HG03039 (cell line): ENCODE results near the gene RC3H2.
A peak's percentile ranks its signal among the peaks of the same experiment; 100 is the strongest.
"Not testable (repeated sequence)": the region's sequence is repeated elsewhere in the genome, so short reads cannot be mapped to it uniquely, and the experiment has no call there.

Experiments used
- ATAC-seq: cut with Tn5 transposase; IDR thresholded peaks from one replicate; pipeline ENCODE4 v1.9.1; 2021; ENCODE audit warnings: mild to moderate bottlenecking, moderate library complexity; ENCODE audit not compliant: unreplicated experiment

The RC3H2 gene

DNA sequence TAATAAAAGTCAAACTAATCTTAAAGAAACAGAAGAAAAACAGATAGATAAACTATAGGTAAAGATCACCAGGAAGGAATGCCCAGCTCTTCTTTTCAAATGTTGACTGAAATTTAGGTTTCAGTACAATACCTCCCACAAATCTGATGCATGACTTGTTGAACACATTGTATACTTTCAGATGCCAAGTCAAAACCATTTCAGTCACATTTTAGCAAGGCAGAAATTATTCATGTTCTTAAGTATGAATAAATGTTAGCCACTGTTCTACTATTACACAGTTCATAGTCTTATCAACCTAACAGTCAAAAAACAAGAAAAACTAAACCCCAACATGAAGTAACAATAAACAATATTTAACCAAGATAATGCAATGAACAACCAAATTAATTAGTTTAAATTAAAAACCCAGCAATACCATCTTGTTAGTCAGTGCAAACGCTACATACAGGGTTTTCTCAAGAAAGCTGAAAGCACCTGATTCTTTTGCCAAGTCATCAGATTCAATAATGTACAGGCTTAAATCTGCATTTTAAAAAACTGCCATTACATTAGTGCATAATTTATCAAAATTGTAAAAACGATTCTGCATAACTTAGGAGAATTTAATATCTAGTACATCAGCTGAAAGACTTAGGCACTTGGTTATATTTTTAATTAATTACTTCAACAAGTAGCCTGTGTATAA, 56.8 kb downstream of the RC3H2 start:
- no peak for ATAC-seq

DNA sequence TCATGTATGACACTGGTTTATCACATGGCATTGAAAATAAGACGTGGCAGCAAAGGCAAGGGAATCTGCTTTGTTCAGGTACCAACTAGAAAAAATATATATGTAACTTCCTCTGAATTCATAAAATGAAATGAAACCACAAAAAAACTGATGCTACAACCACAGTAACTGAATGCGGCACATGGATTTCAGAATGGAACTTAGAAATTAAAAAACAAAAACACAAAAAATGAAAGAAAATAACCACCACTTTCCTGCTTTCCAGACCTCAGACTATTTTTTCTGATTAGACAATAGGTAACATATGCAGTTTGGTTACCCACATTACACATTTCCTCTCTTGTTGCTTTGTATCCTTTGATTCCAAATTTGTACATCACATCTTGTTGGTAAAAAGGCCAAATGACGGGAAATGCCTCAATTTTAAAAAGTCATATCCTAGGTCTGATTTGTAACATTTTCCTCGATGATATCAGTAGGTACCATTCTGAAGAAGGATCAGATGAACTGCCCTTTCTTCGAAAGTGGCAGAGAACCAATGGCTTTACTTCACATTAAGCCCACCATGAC, 58.7 kb downstream of the RC3H2 start:
- ATAC-seq: no peak

DNA sequence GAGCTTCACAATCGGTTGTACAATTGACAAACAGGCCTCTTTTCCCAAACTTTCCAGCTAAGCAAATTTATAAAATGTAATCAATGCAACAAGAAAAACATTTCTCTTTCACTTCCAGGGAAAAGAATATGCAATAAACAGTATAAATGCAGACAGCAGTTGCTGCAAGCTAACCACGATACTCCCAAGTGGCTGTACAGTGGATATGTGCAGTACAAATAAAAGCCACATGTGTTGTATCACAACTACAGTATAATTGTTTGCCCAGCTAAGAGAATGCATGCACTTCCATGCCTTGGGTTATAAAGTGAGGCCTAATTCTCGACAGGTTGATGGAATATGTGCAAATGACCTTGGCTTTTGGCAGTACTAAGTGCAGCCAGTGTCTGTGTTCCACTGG, 60.0 kb downstream of the RC3H2 start:
- no peak for ATAC-seq

DNA sequence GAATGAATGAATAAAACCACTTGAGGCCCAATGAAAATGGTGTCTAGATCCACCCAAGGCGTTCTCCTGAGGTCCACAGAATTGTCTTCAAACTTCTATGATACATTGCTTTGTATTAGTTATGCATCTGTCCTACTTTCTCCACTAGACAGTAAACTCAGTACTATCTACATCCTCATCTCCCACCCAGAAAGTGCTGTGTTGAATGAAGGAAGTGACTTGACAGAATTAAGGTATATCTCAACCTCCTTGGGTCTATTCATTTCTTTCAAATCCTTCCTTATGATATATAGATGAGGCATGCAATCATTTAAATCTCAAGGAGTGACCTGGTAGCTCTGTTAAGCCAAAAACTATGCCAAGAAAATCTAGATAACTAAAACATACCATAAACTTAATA, 61.0 kb downstream of the RC3H2 start:
- ATAC-seq: no peak

DNA sequence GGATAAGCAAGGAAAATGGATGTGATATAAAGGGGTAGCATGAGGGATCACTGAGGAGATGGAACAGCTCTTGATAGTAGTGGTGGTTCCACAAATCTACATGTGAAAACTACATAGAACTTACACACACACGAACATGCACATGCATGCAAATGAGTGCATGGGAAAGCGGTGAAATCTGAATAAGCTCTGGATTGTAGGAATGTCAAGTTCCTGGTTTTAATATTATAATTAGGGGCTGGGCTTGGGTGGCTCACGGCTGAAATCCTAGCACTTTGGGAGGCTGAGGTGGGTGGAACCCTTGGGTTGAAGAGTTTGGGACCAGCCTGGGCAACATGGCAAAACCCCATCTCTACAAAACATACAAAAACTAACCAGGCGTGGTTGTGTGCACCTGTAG, 63.7 kb downstream of the RC3H2 start:
- no peak for ATAC-seq

DNA sequence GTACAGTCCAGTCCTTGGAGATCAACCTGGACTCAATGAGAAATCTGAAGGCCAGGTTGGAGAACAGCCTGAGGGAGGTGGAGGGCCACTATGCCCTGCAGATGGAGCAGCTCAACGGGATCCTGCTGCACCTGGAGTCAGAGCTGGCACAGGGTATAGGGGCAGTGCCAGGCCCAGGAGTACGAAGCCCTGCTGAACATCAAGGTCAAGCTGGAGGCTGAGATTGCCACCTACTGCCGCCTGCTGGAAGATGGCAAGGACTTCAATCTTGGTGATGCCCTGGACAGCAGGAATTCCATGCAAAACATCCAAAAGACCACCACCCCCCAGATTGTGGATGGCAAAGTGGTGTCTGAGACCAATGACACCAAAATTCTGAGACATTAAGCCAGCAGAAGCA, 66.7 kb downstream of the RC3H2 start:
- not testable (repeated sequence) for ATAC-seq

DNA sequence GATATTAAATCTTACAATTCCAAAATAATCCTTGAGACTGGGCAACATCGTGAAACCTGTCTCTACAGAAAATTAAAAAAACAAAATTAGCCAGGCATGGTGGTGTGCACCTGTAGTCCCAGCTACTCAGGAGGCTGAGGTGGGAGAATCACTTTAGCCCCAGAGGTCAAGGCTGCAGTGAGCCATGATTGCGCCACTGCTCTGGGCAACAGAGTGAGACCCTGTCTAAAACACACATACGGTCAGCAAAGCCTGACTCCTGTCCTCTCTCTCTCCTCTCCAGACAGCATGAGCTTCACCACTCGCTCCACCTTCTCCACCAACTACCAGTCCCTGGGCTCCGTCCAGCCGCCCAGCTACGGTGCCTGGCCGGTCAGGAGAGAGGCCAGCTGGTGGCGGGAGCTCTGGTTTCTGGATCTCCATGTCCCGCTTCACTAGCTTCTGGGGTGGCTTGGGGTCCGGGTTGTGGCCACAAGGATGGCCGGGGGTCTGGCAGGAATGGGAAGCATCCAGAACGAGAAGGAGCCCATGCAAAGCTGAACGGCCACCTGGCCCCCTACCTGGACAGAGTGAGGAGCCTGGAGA, 67.8 kb downstream of the RC3H2 start:
- no peak for ATAC-seq

DNA sequence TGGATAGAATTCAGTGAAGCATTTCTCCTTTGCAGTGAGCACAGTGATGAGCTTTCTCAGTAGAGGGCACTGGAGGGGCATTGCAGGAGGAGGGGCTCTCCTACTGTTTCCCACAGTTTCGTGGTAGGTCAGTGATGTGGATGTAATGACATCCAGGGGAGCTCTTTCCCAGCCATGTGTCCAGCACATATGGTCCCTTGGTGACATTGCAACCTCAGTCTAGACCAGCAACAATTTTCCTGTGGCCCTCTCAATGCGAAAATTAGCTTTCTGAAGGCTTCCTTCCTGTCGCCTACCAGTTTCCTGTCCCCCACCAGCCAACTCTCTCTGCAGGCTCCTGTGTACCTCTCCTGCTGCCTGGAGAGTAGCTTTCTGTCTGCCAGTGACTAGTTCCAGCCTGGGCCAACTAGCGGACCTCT, 69.8 kb downstream of the RC3H2 start:
- ATAC-seq: no peak

DNA sequence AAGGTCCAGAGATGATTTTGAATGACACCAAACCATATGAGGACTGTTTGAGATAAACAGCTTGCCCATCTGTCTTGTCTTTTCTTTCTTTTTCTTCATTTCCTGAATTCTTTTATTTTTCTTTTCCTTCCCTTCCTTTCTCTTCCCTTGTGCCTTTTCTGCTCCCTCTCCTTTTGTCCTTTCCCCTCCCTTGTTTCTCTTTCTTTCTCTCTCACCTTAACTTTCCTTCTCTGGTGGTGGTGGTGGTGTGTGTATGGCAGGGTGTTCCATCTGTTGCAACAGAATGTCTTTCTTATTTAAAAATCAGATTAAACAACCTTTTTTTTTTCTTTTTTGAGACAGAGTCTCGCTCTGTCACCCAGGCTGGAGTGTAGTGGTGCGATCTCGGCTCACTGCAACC, 73.0 kb downstream of the RC3H2 start:
- ATAC-seq: no peak

DNA sequence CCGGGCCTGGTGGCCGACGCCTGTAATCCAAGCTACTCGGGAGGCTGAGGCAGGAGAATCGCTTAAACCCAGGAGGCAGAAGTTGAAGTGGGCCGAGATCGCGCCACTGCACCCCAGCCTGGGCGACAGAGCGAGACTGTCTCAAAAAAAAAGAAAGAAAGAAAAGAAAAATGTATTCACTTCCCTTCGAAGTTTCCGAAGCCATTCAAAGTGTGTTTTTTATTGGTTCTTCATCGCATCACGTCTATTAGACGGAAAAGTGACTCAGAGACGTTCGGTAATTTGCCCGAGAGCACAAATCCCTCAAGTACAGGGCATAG, 76.2 kb downstream of the RC3H2 start:
- ATAC-seq: not testable (repeated sequence)

DNA sequence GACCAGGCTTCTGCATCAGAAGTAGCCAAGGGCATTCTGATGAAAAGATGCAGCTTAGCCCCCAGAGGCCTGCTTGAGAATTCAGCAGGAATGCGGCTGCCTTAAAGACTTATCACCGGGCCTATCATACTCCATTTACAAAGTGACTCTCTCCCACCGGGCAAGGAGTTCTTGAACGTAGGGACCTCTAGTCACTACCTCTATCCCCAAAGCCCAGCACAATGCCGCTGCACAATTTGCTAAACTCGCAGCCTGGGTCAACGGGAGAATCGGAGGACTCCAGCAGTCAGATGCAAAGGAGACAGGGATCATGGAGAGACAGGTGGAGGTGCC, 77.4 kb downstream of the RC3H2 start:
- ATAC-seq: peak; percentile 8

DNA sequence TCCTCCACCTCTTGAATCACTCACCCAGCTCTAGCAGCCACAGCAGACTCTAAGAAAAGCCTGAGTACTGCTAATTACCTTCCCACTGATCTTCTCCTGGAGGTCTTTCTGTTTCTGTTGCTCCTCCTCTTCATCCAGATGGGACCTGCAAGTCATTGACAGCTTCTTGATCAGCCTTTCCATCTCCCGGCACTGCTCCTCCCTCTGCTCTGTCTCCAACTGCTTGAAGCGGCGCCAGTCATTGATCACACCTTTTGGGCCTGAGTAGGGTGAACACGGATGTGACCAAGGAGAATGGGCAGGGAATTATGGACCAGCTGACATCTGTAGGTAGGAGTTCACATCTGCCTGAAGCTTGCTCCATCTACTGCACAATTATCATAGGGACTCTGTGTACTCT, 82.2 kb downstream of the RC3H2 start:
- ATAC-seq: no peak

DNA sequence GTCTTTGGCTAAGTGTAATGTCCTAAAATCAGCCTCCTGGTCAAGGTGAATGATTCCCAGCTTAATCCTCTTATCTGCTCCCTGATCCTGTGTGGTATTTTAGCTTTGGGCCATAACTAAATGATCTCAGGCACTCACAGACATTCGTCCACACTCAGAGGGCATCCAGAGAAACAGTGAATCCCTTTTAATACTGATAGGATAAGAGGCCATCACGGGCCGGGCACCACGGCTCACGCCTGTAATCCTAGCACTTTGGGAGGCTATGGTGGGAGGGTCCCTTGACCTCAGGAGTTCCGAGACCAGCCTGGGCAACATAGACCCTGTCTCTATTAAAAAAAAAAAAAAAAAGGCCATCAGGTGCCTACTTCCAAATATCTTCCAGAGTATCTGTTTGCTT, 83.1 kb downstream of the RC3H2 start:
- ATAC-seq: no peak

DNA sequence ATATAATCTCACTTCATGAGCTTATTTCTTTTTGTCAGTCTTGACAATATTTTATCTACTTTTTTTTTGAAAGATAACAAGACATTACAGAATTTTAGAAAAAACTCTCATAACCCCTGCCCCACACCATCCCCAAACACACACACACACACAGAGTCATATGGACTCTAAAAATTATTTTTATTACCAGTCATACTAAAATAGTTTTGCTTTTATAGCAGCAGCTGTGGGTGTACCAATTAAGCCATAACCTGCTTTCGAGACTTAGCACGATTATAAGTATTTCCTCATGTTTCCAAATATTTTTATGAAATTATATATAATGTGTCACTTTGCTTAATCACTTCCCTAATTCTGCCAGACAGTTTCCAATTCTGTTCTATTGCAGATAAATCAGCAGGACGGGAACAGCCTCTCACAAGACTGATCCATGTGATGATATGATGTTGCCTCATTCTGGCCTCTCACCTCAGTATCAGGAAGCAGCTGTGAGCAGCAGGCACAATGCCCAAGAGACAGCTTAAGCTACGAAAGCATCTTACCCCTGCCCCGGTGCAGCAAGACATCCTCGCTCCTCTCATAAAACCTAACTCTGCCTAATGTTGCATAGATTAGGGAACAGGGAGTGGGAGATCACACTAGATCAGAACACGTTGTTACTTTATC, 83.7 kb downstream of the RC3H2 start:
- ATAC-seq: no peak

DNA sequence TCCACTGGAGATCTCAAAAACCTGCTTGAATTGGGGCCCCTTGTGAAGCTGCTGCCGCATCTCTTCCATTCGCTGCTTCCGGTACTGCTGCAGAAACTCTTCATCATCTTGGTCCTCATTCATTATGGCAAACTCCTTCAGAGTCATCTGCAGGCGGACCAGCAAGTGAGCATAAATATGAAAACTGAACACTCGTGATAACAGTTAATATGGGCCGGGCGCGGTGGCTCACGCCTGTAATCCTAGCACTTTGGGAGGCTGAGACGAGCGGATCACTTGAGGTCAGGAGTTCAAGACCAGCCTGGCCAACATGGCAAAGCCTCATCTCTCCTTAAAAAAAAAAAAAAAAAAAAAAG, 84.7 kb downstream of the RC3H2 start:
- ATAC-seq: no peak

DNA sequence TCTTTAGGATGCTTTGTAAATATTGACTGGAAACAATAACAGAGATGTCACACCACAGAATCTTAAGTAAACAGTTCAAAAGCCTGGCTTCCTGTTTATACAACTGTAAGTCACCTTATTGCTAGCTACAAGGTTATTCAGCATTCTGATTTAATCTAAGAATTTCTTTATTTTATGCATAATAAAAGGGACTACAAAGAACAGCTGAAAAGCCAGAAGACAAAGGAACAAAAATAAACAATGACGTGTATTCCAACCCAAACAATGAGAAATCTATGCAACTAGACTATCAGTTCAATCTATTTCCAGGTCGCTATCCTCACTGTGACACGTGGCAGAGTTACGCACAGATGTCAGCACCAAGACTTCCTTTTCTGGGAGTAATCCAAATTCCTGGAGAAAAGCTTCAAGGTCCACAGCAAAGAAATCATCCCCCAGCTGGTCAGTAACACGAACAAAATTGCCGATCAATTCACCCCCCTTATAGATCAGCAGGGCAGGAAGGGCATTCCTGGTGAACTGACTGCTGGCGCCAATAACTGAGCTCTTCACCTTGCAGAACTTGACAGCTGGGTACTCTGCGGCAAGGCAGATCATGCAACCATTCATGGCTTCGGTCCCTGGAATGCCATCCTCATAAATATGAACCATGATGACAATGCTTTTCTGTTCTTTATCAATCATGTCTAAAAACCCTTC, 85.2 kb downstream of the RC3H2 start:
- ATAC-seq: no peak

DNA sequence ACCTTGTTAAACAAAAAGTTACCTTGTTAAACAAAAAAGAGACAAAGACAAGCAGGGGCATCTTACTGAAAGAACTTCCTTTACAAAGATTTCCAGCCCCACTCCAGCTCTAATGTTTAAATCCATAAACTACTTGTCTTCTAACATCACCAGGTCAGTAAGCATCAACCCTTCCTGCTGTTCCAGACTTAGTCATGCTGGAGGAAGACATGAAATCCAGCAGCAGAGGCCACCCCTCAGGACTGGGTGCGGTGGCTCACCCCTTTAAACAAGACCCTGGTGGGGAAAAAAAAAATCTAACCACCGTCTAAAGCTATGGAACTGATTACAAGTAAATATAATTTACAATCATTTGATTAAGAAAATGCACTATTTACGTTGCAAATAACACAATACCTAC, 85.8 kb downstream of the RC3H2 start:
- no peak for ATAC-seq

DNA sequence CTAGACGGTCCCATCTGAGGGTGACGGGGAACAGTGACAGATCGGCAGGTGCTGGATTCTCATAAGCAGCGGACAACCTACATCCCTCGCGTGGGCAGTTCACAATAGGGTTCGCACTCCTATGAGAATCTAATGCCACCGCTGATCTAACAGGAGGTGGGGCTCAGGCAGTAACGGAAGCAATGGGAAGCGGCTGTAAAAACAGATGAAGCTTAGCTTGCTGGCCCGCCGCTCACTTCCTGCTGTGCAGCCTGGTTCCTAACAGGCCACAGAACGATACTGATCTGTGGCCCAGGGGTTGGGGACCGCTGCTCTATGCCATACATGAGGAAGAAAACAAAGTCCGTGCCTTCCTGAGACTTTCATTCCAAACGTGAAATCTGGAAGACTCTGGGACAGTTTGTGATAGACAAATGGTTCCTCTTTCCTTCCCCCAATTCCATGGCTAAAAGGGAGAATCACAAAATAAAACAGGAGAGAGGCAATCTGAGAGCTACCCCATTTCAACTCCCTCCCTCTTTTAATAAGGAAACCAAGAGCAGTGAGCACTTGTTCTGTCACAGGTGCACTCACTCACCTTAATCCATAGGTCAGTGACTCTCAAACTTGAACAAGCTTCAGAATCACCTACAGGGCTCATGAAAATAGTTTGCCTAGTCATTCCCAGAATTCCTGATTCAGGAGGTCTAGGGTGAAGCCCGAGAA, 88.8 kb downstream of the RC3H2 start:
- no peak for ATAC-seq

DNA sequence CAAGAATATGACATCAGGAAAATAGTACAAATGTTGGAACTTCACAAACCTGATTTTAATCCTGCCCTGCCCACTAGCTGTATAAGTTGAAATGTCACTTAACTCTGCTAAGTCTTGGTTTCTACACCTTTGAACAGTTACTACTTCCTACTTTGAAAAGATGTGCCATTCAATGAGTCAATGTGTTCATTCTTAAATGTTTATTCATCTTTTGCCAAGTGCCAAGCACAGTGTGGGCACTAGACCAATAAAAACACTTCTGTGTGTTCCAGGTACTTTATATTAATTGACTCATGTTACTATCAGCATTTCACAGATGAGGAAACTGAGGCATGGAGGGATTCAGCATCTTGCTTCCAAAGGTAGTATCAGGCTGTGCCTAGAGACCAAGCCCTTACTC, 89.6 kb downstream of the RC3H2 start:
- no peak for ATAC-seq

DNA sequence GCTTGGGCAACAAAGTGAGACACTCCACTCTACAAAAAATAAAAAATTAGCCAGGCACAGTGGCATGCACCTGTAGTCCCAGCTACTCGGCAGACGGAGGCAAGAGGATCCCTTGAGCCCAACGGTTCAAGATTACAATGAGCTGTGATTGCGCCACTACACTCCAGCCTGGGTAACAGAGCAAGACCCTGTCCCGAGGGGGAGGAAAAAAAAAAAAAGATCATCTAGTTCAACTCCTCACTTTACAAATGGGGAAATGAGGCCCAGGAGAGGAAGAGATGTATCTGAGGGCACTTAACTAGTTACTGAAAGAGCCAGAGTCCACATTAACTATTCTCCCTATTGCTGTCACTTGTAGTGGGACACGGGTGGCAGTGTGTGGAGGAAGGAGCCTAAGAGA, 90.6 kb downstream of the RC3H2 start:
- no peak for ATAC-seq

DNA sequence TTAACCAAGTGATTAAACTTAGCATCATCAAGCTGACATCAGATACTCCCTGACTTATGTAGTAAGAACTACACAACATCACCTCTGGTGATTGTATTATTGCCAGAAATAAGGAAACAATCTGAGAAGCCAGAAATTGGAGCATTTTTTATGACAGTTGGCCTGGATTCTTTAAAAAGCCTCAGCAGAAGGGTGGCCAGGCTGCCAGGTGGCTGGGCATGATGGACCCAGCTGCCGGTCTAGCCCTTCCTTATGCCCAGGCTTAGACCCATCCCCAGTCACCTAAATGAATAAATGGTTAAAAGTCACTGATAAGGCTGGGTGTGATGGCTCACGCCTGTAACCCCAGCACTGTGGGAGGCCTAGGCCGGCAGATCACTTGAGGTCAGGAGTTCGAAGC, 92.4 kb downstream of the RC3H2 start:
- ATAC-seq: no peak
